HG03025 (cell line): ENCODE measurements around the gene CASP9.

Experiments
- ATAC-seq: cut with Tn5 transposase; IDR thresholded peaks from one replicate; pipeline ENCODE4 v1.9.1; 2021; ENCODE audit warnings: mild to moderate bottlenecking, moderate library complexity; ENCODE audit not compliant: unreplicated experiment, low FRiP score

CASP9 gene

GRCh38 chr1:15452216-15452615 is 71.8 kb downstream of the CASP9 start:
- ATAC-seq: no peak

GRCh38 chr1:15451014-15451722 is 72.8 kb downstream of the CASP9 start:
- ATAC-seq: no peak

GRCh38 chr1:15449567-15449966 is 74.4 kb downstream of the CASP9 start:
- no peak for ATAC-seq

DNA sequence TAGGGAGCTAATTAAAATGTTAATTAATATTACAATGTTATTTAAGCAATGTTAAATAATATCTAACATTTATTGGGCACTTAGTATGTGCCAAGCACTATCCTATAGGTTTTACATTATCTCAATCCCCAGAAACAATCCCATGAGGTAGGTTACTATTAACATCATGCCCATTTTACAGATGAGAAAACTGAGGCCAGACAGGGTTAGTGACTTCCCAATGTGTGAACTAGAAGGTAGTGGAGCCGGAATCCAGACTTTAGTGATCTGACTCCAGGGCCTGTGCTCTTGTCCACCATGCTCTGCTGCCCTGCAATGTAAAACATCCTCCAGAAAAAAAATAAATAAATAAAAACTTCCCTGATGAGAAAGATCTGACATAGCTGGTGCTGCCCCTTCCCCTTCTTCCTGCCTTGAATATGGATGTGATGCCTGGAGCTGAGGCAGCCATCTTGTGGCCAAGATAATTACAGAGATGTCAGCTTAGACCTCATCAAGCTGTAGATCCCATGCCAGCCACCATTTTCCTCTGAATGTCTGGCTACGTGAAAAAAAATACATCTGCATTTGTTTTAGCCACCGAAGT is 75.0 kb downstream of the CASP9 start:
- ATAC-seq: no peak

DNA sequence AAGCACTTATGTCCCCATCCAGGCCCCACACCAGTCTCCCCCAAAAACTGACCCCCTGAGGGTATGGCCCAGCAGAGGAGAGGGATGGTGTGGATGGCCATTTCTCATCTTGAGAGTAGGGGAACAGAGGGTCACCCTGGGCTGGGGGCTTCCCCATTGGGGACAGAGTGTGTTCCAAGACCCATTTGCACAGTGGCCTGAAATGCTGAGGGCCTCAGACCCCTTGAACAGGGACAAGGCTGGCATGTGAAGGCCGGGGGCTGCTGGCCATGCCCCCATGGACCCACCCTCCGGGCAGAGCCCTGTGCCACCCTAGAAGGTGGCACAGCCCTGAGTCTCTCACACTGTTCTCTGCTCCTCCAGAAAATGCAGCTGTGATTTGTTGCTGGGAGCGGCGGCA is 77.8 kb downstream of the CASP9 start:
- no peak for ATAC-seq

DNA sequence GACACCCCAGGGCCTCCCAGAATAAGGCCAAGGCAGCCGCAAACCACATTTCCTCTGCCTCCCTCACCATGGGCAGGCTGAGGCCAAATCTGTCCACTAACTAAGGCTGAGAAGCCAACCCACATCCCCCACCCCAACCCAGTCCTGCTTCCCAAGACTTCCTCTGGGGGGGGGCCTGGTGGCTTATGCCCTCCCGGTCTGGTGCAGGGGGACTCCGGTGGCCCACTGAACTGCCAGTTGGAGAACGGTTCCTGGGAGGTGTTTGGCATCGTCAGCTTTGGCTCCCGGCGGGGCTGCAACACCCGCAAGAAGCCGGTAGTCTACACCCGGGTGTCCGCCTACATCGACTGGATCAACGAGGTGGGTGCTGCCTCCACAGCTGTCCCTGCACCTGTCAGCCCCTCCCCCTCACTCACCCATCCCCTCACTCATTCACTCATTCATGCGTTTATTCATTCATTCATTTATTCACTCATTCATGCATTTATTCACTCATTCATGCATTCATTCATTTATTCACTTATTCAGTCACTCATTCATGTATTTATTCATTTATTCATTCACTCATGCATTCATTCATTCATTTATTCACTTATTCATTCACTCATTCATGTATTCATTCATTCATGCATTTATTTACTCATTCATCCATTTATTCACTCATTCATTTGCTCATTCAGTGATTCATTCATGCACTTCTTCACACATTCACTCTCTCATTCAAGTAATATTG is 78.5 kb downstream of the CASP9 start:
- no peak for ATAC-seq

DNA sequence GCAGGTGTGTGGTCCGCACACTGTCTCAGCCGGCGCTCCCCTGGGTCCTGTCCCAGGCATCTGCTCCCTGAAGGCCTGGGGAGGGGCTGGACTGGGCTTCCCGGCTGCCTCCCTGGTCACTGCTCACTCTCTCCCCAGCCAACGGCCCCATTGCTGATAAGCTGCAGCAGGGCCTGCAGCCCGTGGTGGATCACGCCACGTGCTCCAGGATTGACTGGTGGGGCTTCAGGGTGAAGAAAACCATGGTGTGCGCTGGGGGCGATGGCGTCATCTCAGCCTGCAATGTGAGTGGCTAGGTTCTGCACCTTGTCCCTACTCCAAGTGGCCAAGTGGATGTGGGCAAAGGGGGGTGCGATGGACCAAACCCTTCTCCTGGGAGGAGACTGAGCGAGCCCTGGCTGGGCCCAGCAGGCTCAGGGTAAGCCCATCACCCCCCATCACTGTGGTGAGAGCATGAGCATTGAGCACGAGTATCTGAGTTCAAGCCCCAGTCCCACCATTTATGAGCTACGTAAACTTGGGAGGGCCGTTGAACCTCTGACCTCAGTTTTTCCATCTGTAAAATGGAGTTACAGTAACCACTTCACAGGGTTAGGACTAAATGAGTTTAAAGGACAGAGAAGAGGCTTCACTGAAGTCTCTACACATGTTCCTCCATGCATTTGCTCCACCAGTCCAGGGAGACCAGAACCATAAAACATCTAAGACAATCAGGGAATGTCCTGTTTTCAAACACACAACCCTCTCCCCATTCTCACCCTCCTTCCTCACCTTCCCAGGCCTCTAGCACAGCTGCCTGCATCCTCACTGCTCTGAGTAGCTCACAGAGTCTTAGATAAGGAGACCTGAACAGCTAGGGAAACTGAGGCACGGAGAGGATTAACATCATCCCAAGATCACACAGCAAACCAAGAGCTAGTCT is 79.3 kb downstream of the CASP9 start:
- ATAC-seq: no peak

DNA sequence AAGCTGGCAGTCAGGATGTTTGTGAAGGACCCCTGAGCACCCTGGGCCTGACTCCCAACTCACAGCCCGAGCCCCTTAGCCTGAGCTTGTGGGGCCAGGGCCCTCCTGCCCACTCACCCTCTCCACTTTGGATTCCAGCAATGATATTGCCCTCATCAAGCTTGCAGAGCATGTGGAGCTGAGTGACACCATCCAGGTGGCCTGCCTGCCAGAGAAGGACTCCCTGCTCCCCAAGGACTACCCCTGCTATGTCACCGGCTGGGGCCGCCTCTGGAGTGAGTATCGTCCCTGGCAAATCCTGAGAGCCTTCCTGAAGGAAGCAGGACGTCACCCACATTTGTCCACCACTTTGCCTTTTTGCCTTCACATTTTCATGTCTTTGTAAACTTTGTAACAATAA is 80.7 kb downstream of the CASP9 start:
- ATAC-seq: no peak

- no peak for ATAC-seq
Observed at GRCh38 chr1:15442759-15443158, 81.3 kb downstream of the CASP9 start.

GRCh38 chr1:15442119-15442518 is 81.9 kb downstream of the CASP9 start:
- ATAC-seq: no peak
